Left hindlimb (tissue), 1 donor: Measurements from ENCODE around the gene RUNDC3A.
"Not testable (repeated sequence)": the region's sequence is repeated elsewhere in the genome, so short reads cannot be mapped to it uniquely, and the experiment has no call there.

Experiments
- DNase-seq: peaks from one replicate; pipeline ENCODE4 v3.0.0-alpha.2; 2018

The RUNDC3A gene

DNA sequence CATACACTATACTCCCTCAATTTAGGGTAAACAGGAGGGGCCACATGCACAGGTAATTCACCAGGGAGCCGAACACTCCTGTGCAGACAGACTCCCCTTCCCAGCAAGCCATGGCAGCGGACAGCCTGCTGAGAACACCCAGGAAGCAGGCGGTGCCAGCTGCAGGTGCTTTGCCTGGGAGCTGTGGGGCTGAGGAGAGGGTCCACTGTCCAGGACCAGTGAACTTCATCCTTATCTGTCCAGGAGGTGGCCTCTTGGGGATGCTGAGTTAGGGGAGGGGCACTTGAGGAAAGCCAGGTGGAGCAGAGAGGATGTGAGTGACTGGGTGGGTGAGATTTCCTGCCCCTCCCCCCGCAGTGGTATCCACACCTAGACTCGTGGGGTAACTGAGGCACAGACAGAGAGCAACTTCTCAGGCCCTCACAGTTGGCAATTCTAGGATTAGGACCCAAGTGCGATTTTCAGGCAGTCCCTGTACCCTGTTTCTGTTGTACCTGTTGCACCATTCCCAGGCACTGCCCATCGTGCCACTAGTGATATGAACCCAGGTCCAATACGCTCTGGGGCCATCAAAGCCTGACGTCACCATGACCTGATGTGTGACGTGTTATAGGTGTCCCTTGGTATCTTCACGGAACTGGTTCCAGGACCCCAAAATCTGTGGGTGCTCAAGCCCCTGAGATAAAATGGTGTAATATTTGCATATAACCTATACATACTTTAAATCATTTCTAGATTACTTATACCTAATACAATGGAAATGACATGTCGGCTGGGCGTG lies 37.9 kb downstream of the RUNDC3A start:
- DNase-seq, result no peak

DNA sequence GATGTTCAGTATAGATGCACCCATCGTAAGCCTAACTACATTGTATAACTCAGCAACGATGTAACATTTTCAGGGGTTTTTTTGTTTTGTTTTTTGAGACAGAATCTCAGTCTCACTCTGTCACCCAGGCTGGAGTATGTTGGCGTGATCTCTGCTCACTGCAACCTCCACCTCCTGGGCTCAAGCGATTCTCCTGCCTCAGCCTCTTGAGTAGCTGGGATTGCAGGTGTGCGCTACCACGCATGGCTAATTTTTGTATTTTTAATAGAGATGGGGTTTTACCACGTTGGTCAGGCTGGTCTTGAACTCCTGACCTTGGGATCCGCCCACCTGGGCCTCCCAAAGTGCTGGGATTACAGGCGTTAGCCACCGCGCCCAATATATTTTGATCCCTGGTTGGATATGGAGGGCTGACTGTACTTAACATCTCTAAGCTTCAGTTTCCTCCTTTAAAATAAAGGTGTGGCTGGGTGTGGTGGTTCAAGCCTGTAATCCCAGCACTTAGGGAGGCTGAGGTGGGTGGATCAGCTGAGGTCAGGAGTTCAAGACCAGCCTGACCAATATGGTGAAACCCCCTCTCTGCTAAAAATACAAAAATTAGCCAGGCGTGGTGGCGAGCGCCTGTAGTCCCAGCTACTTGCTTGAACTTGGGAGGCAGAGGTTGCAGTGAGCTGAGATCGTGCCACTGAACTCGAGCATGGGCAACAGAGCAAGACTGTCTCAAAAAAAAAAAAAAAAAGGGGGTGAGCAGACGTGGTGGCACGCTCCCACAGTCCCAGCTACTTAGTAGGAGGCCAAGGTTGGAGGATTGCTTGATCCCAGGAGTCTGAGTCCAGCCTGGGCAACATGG lies 39.0 kb downstream of the RUNDC3A start:
- not testable (repeated sequence) for DNase-seq

DNA sequence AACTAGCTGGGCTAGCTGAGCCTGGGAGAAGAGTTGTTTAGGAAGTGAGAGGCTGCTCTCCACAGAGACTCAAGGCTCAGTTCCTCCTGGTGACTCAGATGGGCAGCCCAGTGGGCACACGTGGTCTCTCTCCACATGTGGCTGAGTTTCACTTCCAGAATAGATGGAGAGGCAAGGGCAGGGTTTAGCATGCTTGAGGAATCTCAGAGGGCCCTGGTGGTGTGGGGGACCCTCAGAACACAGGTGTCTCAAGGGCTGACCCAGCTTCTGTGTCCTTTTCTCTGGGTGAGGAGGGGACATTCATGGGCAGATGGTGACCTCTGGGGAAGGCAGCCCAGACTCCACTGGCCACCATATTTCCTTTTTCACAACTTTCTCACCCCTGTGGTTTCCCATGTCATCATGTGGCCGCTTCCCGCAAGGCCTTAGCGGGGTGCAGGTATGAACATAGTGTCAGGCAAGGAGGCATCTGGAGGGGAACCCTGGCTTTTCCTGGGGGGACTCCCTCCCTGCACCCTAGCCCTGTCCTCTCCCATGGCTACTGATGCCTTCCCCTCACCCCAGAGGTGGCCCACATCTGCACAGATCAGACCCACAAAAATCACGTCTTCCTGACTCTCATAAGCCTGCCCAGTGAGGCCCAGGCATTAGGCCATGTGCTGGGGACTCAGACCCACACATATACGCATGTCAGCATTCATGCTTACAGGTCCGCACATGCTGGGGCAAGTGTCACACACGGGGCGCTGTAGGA lies 40.0 kb downstream of the RUNDC3A start:
- no peak for DNase-seq

DNA sequence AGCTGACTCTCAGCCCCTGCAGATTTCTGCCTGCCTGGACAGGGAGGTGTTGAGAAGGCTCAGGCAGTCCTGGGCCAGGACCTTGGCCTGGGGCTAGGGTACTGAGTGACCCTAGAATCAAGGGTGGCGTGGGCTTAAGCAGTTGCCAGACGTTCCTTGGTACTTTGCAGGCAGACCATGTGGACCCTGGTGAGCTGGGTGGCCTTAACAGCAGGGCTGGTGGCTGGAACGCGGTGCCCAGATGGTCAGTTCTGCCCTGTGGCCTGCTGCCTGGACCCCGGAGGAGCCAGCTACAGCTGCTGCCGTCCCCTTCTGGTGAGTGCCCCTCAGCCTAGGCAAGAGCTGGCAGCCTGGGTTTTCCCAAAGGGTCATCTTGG lies 40.6 kb downstream of the RUNDC3A start:
- DNase-seq, result no peak

DNA sequence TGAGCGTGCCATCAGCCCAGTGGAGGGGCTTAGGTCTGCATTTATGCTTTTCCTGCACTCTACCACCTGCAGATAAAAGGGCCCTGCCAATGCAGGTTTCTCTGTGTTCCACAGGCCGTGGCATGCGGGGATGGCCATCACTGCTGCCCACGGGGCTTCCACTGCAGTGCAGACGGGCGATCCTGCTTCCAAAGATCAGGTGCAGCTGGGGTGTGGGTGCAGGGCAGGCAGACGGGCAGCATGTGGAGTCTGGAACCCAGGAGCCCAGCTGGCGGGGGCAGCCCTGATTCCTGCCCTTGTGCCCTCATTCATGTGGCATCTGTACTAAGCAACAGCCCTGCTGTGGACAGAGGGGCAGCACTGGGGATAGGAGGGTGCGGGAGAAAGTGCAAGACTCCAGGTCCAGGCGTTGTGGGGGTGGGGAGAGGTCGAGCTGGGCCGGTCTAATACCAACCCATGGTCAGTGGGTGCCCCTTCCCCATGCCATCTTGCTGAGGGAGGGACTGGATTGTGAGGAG lies 41.2 kb downstream of the RUNDC3A start:
- no peak for DNase-seq

DNA sequence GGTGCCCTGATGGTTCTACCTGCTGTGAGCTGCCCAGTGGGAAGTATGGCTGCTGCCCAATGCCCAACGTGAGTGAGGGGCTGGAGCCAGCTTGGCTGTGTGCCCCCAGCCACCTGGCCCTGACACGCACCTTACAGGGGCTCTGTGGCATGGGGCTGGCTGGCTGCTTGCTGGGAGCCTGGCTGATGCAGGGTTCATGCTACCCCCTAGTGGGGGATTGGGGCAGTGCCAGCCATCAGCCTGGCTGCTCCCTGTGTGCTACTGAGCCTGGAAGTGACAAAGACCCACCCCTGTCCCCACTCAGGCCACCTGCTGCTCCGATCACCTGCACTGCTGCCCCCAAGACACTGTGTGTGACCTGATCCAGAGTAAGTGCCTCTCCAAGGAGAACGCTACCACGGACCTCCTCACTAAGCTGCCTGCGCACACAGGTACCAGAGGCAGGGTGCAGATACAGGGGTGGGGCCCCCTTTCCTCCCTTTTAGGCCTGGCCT lies 42.4 kb downstream of the RUNDC3A start:
- DNase-seq, result no peak

DNA sequence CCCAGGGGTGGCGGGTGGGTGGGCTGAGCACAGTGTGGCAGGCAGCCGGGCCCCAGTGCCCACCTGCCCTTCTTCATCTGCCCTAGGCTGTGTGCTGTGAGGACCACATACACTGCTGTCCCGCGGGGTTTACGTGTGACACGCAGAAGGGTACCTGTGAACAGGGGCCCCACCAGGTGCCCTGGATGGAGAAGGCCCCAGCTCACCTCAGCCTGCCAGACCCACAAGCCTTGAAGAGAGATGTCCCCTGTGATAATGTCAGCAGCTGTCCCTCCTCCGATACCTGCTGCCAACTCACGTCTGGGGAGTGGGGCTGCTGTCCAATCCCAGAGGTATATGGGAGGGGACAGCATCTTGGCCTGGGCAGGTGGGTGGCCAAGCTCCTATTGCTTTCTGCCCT lies 43.1 kb downstream of the RUNDC3A start:
- DNase-seq, result no peak

DNA sequence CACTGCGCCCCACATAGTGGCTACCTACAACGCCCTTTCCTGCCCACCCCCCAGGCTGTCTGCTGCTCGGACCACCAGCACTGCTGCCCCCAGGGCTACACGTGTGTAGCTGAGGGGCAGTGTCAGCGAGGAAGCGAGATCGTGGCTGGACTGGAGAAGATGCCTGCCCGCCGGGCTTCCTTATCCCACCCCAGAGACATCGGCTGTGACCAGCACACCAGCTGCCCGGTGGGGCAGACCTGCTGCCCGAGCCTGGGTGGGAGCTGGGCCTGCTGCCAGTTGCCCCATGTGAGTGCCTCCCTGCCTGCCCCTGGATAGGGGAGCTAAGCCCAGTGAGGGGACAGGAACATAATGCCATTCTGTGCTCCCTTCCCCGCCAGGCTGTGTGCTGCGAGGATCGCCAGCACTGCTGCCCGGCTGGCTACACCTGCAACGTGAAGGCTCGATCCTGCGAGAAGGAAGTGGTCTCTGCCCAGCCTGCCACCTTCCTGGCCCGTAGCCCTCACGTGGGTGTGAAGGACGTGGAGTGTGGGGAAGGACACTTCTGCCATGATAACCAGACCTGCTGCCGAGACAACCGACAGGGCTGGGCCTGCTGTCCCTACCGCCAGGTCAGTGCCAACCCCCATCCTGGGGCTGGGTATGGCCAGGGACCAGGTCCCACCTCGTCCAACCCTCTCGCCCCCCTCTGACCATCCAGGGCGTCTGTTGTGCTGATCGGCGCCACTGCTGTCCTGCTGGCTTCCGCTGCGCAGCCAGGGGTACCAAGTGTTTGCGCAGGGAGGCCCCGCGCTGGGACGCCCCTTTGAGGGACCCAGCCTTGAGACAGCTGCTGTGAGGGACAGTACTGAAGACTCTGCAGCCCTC lies 43.8 kb downstream of the RUNDC3A start:
- DNase-seq, result no peak

DNA sequence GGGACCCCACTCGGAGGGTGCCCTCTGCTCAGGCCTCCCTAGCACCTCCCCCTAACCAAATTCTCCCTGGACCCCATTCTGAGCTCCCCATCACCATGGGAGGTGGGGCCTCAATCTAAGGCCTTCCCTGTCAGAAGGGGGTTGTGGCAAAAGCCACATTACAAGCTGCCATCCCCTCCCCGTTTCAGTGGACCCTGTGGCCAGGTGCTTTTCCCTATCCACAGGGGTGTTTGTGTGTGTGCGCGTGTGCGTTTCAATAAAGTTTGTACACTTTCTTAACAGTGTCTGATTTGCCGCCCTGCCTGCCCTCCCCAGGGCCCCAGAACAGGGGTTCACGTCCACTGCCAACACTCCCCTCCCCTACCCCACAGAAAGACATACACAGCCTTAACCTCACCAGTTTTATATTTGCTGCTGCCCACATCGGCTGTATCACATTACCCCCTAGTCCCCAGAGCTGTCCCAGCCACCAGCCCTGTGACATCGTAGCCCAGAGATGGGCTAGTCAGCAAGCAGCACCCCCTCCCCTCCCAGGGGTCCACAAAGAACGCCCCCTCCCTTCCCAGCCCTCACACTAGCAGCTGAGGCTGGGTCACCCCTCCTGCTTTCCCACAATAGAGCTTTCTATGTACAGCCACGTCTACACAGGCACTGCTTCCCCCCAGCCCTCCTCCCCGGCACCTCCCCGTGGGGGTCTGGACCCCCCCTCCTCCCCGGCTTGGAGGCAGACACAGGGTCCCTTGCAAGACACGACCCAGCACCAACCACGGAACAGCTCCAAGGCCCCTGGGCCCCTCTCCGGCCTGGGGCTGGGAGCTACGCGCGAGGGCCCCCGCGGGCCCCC lies 44.6 kb downstream of the RUNDC3A start:
- DNase-seq, result no peak

DNA sequence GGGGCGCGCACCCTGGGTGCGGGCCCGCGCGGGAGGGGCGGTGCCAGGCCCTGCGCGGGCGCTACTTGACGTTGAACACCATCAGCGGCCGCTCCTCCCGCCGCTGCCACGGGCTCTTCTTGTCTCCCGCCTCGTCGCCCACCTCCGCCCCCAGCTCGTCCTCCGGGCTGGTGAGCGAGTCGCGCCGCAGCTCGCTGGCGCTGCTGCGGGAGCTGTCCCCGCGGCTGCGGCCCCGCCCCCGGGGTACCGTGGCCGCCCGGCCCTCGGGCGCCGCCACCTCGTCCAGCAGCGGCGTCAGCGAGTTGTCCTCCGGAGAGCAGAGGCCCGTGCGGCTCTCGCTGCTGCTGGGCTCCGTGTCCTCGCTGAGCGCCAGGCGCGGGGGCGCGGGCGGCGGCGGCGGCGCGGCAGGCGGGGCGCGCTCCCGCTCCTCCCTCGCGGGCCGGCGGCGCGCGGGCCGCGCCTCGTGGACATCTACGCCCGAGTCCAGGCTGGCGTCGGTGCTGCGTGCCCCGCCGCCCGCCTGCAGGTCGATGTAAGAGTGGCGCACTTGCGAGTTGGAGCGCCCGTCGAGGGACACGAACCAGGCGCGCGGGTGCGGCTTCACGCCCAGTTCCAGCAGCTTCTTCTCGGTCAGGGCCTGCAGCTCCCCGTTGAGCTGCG lies 45.4 kb downstream of the RUNDC3A start:
- DNase-seq, result no peak

DNA sequence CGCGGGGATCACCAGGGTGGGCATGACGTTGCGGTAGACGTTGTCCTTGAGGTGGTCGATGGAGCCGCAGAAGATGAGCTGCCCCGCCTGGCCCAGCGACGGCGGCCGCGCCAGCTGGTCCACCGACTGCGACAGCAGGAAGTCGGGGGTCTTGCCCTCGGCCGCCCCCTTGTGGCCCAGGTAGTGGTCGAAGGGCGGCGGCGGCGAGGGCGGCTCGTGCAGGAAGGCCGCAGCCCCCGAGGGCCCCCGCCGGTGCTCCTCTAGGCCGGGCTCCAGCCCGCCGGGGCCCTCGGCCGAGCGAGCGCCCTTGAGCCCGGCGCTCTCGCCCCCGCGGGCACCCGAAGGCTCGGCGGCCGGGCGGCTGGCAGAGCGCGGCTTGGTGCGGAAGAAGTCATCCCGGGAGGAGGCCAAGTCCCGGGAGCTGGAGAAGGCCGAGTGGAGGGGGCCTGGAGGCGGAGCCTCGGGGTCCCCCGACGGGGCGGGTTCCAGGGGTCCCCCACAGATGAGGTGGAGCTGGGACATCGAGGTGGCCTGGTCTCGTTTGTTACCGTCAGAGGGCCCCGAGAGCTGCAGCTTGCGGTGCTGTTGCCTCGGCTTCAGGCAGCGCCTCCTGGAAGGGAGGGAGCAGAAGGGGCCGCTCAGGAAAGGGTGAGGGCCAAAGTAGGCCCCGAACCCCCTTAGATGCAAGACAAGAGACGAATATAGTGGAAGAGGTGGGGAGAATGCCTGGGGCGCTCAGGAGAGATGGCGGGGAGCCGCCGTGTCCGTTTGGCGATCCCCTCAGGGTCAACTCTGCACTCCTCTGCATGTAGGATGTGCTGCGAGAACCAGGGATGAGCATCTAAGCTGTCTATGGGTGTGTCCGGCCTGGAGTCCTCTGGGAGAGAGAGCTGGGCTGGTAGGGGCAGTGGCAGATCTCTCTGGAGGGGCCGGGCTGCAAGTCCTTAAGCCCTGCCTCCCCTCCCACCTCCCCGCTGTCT lies 46.5 kb downstream of the RUNDC3A start:
- no peak for DNase-seq

DNA sequence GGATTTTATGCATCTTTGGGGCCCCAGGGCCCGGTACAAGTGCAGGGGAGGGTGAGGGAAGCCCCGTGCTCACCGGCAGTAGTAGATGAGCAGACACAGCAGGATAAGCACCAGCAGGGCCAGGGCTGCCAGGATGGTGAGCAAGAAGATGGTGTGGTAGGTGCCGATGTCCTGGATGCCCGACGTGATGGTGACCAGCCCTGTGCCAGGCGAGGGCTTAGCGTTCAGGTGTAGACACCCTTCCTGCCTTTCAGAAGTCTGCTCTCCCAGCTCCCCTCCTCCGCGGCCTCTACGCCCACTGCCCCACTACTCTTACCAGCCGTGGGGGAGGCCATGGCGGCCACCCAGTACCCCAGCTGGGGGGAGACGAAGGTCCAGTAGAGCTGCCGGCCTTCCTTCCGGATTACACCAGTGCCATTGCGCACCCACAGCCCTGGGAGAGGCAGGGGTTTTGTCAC lies 47.3 kb downstream of the RUNDC3A start:
- DNase-seq, result no peak

DNA sequence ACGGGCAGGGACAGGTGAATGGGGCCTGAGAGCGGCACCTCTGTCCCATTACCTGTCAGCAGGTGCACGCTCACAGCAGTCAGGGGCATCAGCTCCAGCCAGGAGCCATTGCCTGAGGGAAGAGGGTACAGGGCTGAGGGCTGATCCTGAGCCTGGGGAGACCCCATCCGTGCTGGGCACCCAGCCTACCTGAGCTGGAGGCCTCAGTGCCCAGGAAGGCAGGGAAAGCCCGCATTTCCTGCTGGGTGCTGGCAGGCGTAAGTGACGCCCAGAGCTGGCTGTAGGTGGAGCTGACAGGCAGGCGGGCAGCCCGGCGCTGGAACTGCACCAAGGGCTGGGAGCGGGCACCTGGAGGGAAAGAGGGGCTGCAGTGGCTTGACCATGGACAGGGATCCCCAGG lies 47.8 kb downstream of the RUNDC3A start:
- DNase-seq, result no peak

DNA sequence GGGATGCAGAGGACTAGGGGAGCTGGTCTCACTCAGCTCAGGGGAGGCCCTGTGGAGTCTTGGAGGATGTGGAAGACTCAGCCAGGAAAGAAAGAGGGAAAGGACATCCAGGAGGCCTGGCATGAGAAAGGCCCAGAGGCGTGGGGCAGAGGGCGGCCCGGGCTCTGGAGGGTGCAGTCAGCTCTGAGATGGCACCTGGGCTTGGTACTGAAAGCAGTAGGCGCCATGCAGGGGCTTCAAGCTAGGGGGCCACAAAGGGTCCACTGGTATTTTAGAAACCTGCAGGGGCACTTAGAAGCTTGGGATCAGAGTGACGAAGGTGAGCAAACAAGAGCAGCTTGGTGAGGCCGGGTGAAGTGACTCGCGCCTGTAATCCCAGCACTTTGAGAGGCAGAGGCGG lies 49.7 kb downstream of the RUNDC3A start:
- DNase-seq, result no peak

DNA sequence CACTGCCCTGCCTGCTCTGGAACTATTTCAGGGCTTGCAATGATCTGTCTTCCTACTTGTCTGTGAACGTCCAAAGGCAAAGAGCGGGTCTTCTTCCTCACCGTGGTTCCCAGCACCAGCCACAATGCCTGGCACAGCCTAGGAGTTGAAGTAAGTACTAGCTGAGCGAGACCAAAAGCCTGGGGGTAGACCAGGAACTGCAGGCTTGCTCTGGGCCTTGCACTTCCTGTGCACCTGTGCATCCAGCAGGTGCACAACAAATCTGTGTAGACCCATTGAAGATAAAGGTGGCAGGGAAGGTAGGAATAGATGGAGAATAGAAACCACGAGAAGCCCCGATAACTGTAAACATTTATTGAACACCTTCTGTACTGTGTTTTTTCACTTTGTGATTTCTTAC lies 50.6 kb downstream of the RUNDC3A start:
- DNase-seq, result no peak

DNA sequence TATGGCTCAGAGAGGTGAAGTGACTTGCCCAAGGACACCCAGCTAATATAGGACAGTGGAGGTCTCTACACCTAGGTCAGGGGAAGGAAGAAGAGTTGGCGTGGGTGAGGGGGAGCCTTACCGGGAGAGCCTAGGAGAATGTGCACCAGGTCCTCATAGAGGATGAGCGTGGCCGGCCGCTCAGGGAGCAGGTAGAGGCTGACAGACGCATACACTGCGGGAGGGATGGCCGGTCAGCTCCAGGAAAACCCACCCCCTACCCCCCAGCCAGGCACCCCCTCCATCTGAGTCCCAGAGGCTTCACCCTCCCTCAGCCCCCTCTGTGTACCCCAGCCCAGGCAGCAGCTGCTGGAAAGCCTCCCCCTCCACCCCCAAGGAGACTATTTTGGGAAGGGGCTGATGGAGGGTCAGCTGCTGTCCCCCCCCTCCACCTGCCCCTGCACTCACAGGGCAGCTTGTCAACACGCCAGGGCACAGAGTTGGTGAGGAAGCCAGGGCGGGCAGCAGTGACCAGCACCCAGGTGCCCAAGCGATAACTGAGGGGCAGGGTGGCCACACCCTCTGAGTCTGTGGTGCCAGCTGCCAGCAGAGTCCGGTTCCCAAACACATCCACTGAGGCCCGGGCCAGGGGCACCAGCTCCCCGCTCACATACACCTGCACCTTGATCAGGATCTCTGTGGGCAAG lies 51.2 kb downstream of the RUNDC3A start:
- DNase-seq, result no peak

DNA sequence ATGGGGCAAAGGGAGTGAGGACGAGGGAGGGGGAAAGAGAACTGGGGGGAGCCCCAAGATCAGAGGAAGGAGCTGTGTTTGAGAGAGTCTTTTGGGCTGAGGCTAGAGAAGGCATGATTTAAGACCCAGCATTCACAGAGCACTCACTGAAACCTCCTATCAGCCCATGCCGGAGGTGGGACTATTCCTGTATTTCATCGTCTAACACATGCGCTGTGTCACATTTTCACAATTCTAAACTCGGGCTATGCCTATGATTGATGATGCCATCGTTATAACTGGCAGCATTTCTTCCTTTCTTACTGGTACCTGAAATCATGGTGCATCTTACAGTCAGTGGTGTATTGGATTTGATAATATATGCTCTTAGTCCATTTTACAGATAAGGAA lies 51.7 kb downstream of the RUNDC3A start:
- no peak for DNase-seq

DNA sequence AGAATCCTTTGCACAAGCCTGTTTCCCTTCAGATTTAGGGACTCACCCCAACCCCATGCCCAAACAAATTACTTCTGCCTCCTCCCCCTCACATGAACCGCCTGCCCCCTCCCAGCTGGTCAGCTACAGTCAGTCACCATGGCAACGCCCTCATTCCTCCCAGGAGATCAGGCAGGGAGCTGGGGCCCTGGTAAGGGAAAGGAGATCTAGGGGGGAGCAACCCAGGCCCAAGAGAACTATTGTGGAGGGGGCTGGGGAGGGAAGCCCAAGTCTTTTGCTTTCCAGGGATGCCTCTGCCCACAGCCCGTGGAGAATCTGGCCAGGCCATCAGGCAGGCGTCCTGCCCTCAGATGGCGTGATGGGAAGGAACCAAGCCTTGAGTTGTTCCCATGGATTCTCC lies 52.4 kb downstream of the RUNDC3A start:
- DNase-seq, result peak; percentile 71
